HepG2 (cell line): Measurements from ENCODE around the gene ADAM19. TPM values are rescaled to one million over a fixed set of nuclear protein-coding genes. Genes with fewer than 3 reads are reported as not detected.

Source experiments
- ATAC-seq: fragments of 200-7000 bp; cut with Tn5 transposase; 3 replicates; pipeline ENCODE4 v1.9.1; 2020; ENCODE audit warnings: mild to moderate bottlenecking, moderate library complexity
- BruUV-seq: library from RNA; stranded (reverse); fragments of 400-500 nt; replicated peaks from 2 replicates; lab custom pipeline; 2021; lab: Mats Ljungman, UMichigan
- CTCF ChIA-PET: fragments of 300-600 bp; formaldehyde crosslinking; extraction: SDS; loops from one replicate; lab custom pipeline; 2021; ENCODE audit warnings: low total read pairs, inconsistent platforms, low intra/inter-chr PET ratio; lab: Yijun Ruan, JAX
- POLR2A ChIA-PET: fragments of 350-600 bp; sonication (Branson Sonifier 250); formaldehyde crosslinking; loops from one replicate; lab custom pipeline; 2020; ENCODE audit warnings: antibody characterized with exemption, inconsistent platforms; lab: Yijun Ruan, JAX
- DNase-seq: peaks from one replicate; pipeline ENCODE4 v3.0.0-alpha.2; 2015; ENCODE audit warnings: low spot score
- FAIRE-seq: peaks from 3 replicates; lab custom pipeline; 2011; peaks lifted over from hg19 to GRCh38; lab: Jason Lieb, UNC
- H2AFZ ChIP-seq: one replicate; pipeline ENCODE4 v1.6.1; 2011; ENCODE audit warnings: low read length, inconsistent platforms
- H3K27ac ChIP-seq: fragments of 300-600 bp; 3 replicates; pipeline ENCODE4 v1.8.0; 2011; ENCODE audit warnings: mixed run types, mild to moderate bottlenecking, mixed read lengths, low read length, inconsistent platforms; ENCODE audit not compliant: insufficient read depth; ENCODE audit errors: extremely low read length
- H3K27me3 ChIP-seq, 2 experiments: fragments of 200-600 bp in 1 of 2; 2 replicates in 1 of 2; 3 replicates in 1 of 2; pipeline versions ENCODE4 v1.6.0 to v1.8.0; 2011; ENCODE audit warnings: low read length in 2 of 2, mild to moderate bottlenecking in 2 of 2, moderate library complexity in 2 of 2, inconsistent platforms in 1 of 2; ENCODE audit not compliant: insufficient read depth in 2 of 2, control insufficient read depth in 1 of 2
- H3K36me3 ChIP-seq, 2 experiments: fragments of 200-600 bp in 1 of 2; replicated peaks in 1 of 2; 2 replicates in 1 of 2; 3 replicates in 1 of 2; pipeline versions ENCODE4 v1.5.1 to v1.8.0; 2011; ENCODE audit warnings: low read length in 2 of 2, inconsistent platforms in 1 of 2; ENCODE audit not compliant: insufficient read depth in 2 of 2, control insufficient read depth in 1 of 2
- H3K4me1 ChIP-seq: 2 replicates; pipeline ENCODE4 v1.5.1; 2012; ENCODE audit warnings: low read length, inconsistent platforms; ENCODE audit not compliant: insufficient read depth
- H3K4me2 ChIP-seq: 2 replicates; pipeline ENCODE4 v1.6.0; 2011; ENCODE audit warnings: low read depth, low read length, inconsistent platforms
- H3K4me3 ChIP-seq, 3 experiments: fragments of 200-600 bp in 1 of 3; sonication (generic), shearing (Covaris generic) in 1 of 3; replicated peaks in 1 of 3; 2 replicates each; pipeline ENCODE4 v1.5.1; 2011 to 2016; ENCODE audit warnings: low read length in 3 of 3, inconsistent platforms in 2 of 3, low read depth in 2 of 3, mild to moderate bottlenecking in 2 of 3, control low read depth in 1 of 3, mixed read lengths in 1 of 3; ENCODE audit not compliant: insufficient read depth in 1 of 3
- H3K79me2 ChIP-seq: one replicate; pipeline ENCODE4 v1.6.1; 2011; ENCODE audit warnings: low read length, inconsistent platforms; ENCODE audit not compliant: insufficient read depth
- H3K9ac ChIP-seq: 2 replicates; pipeline ENCODE4 v1.6.0; 2011; ENCODE audit warnings: mild to moderate bottlenecking, low read depth, low read length, inconsistent platforms; ENCODE audit not compliant: insufficient read depth
- H3K9me3 ChIP-seq: 2 replicates; pipeline ENCODE4 v1.5.1; 2012; ENCODE audit warnings: mild to moderate bottlenecking, low read length
- H4K20me1 ChIP-seq: 2 replicates; pipeline ENCODE4 v1.6.0; 2011; ENCODE audit warnings: inconsistent platforms, mild to moderate bottlenecking, low read length, moderate library complexity; ENCODE audit not compliant: insufficient read depth
- DNMT3B ChIP-seq: conservative IDR thresholded peaks from 2 replicates; pipeline ENCODE4 v1.6.1; 2016; ENCODE audit warnings: missing biosample characterization, control low read depth
- HMGA1 ChIP-seq: sonication (generic); formaldehyde crosslinking; conservative IDR thresholded peaks from 2 replicates; pipeline ENCODE4 v1.4.0; 2020; ENCODE audit warnings: missing genetic modification reagents
- LBX2 ChIP-seq: sonication (generic); formaldehyde crosslinking; IDR thresholded peaks from 2 replicates; pipeline ENCODE4 v1.5.0; 2020; ENCODE audit warnings: missing genetic modification reagents, mild to moderate bottlenecking, borderline replicate concordance
- MEIS2 ChIP-seq: sonication (generic); formaldehyde crosslinking; IDR thresholded peaks from 2 replicates; pipeline ENCODE4 v1.9.0; 2021; ENCODE audit warnings: mild to moderate bottlenecking, missing genetic modification reagents
- MLLT10 ChIP-seq: sonication (generic); formaldehyde crosslinking; IDR thresholded peaks from 2 replicates; pipeline ENCODE4 v1.4.0; 2020; ENCODE audit warnings: missing genetic modification reagents
- NFIC ChIP-seq: IDR thresholded peaks from 2 replicates; pipeline ENCODE4 v1.6.1; 2012; ENCODE audit warnings: mild to moderate bottlenecking, low read length, inconsistent platforms
- PAX8 ChIP-seq: sonication (generic); formaldehyde crosslinking; IDR thresholded peaks from 2 replicates; pipeline ENCODE4 v1.8.0; 2022; ENCODE audit warnings: mild to moderate bottlenecking, missing genetic modification reagents, borderline replicate concordance
- PLSCR1 ChIP-seq: sonication (generic); formaldehyde crosslinking; IDR thresholded peaks from 2 replicates; pipeline ENCODE4 v1.5.0; 2020; ENCODE audit warnings: missing genetic modification reagents, mild to moderate bottlenecking, borderline replicate concordance
- SRSF1 ChIP-seq: fragments of 200-400 bp; formaldehyde crosslinking; optimal IDR thresholded peaks from 2 replicates; pipeline ENCODE3; 2017; ENCODE audit warnings: mild to moderate bottlenecking, low read depth, low read length, moderate library complexity
- ZNF251 ChIP-seq: sonication (generic); formaldehyde crosslinking; IDR thresholded peaks from 2 replicates; pipeline ENCODE4 v1.9.0; 2021; ENCODE audit warnings: mild to moderate bottlenecking, missing genetic modification reagents
- WGBS: methylation state at CpG from one replicate; pipeline ENCODE4 v1.1.6; 2017; ENCODE audit warnings: low lambda C conversion rate; 5-methylcytosine and 5-hydroxymethylcytosine counted together
- in situ Hi-C: cut with HindIII; loops from 2 replicates; pipeline ENCODE4 v1.10.0; 2017; ENCODE audit warnings: low pct_unique_long_range_greater_than_20kb; ENCODE audit not compliant: extremely low pct_ligation_motif_present
- intact Hi-C: fragments of 100-400 bp; cut with micrococcal nuclease; formaldehyde crosslinking; loops from one replicate; pipeline ENCODE4 v1.10.0; 2022; ENCODE audit not compliant: unreplicated experiment
- polyA plus RNA-seq, 8 experiments: library from polyadenylated mRNA; depleted of rRNA in 3 of 8; stranded (reverse) in 7 of 8; unstranded in 1 of 8; fragments of >200 nt; fragmentation: Illumina TruSeq in 4 of 8; extraction: Trizol in 4 of 8; gene quantifications; 2 replicates each; pipeline versions ENCODE4 v1.2.1 to v1.2.3, GENCODE V29; 2011 to 2016; ENCODE audit warnings: low read depth in 4 of 8, missing spikeins in 1 of 8, mixed read lengths in 1 of 8; ENCODE audit not compliant: insufficient read depth in 1 of 8
- total RNA-seq, 5 experiments: library from RNA; depleted of rRNA; stranded (reverse); fragments of >200 nt; fragmentation: Illumina TruSeq; extraction: Trizol; gene quantifications; 2 replicates each; pipeline ENCODE4 v1.2.3, GENCODE V29; 2016; ENCODE audit warnings: low read depth in 1 of 5

ADAM19 gene
- total and polyA plus RNA-seq, 2 of the 13 experiments (the other 11 are each of a cell fraction or from before 2014, with no cell fraction given): 0.38 to 0.74 TPM

- 30% methylated on average over 4 of the region's 4 CpGs for WGBS
- no peak overlapping the region for H3K27ac ChIP-seq
- POLR2A ChIA-PET: no interaction called here
- no peak for TF ChIP-seq DNMT3B (CRISPR knock-in tag)
- TF ChIP-seq LBX2: no peak
- TF ChIP-seq MLLT10 (CRISPR knock-in tag): no peak
- TF ChIP-seq ZNF251 (CRISPR knock-in tag): no peak
- TF ChIP-seq MEIS2 (CRISPR knock-in tag): no peak
- no peak for TF ChIP-seq PLSCR1 (CRISPR knock-in tag)
- TF ChIP-seq SRSF1: no peak
- TF ChIP-seq NFIC: no peak
- TF ChIP-seq PAX8 (CRISPR knock-in tag): no peak
- TF ChIP-seq HMGA1 (CRISPR knock-in tag): no peak
- TF ChIP-seq, all 625 proteins: peak for 0
- Histone ChIP-seq H3K9me3 (no peaks in the 10 kb centered on the region), H3K4me1 (0 out of 2 replicates have a peak, but pooled peaks cover 13% of the 10 kb centered on the region), H3K9ac (no peak overlapping the region), H3K36me3 (no peaks in the 10 kb centered on the region), H4K20me1 (no peaks in the 10 kb centered on the region), H3K4me2 (no peak overlapping the region), H3K79me2 (no peaks in the 10 kb centered on the region), H2AFZ (no peak overlapping the region), H3K27me3 (peaks cover 0 to 1% of the 10 kb centered on the region in 2 experiments; a peak in 1 of 5 replicates), H3K4me3 (no peak overlapping the region)
- no peak for DNase-seq
- FAIRE-seq: no peak
- BruUV-seq: no TSS peak
- CTCF ChIA-PET: no interaction called here
- in situ Hi-C loops: no loop called here
- no peak for ATAC-seq
- intact Hi-C loops: no loop called here
Measured at GRCh38 chr5:157548513-157549282, 26.9 kb downstream of the ADAM19 start.
